Urothelium cell line (cell line): Measurements from ENCODE around the gene ARHGAP26.
A peak's percentile ranks its signal among the peaks of the same experiment; 100 is the strongest.
"Not testable (repeated sequence)": the region's sequence is repeated elsewhere in the genome, so short reads cannot be mapped to it uniquely, and the experiment has no call there.

Experiments used
- DNase-seq: peaks from one replicate; pipeline ENCODE4 v3.0.0; 2011; ENCODE audit warnings: low spot score, mixed read lengths
- FAIRE-seq: peaks from 2 replicates; lab custom pipeline; 2011; peaks lifted over from hg19 to GRCh38; lab: Jason Lieb, UNC

The ARHGAP26 gene

DNA sequence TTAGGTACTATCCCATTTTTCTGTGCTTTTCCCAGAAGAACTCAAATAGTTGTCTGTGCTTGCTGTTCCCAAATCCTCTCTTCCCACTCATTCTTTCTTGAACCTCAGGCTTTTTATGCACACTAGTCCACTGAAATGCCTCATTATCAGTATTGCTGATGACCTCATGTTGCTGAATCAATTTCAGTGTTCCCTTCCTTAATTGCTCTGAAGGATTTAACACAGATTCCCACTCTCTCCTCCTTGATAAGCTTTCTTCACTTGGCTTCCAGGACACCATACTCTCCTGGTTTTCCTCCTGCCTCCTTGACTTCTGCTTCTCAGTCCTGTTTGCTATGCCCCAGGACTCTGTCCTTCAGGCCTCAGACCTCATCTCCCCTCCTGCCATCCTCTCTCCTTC, 298.5 kb downstream of the ARHGAP26 start:
- FAIRE-seq (no peak), DNase-seq (no peak)

DNA sequence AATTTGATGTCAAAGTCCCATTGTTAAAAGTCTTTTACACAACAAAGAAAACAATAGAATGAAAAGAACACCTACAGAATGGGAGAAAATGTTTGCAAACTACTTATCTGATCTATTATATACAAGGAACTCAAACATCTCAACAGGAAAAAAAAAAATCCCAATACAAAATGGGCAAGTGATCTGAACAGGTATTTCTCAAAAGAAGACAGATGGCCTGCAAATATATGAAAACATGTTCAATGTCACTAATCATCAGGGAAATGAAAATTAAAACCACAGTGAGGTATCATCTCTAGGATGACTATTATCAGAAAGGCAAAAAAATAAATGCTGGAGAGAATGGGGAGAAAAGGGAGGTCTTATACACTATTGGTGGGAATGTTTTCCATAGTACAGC, 301.8 kb downstream of the ARHGAP26 start:
- FAIRE-seq (no peak), DNase-seq (no peak)

DNA sequence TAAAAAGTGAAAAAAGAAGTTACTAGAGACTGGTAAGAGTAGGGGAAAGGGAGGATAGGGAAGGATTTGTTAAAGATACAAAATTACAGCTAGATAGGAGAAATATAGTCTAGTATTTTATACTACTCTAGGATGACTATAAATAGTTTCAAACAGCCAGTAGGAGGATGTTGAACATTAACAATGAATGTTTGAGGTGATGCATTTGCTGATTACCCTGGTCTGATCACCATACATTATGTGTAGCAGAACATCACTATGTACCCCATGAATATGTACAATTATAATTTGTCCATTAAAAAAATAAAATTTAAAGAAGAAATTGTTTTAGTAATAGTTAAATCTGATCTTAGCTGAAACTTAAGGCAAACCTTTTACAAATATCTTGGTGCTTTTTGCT, 302.6 kb downstream of the ARHGAP26 start:
- no peak for DNase-seq
- FAIRE-seq, result no peak

DNA sequence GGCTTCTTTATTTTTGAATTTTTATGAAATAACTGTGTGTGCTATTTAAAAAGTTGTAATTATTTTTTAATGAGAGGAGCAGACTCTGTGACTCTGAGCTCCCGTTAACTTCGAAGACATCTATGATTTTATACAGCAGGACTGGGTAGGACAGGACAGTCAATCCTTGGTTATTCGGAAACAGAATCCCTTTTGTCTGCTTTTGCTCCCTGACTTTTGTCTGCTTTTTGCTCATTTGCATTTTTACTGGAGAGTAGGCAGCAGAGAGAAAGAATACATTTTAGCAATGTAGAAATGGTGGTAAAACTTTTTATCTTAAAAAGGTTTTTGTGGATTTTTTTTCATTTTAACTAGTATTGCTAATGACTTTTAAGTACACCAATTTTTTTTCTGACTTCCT, 303.6 kb downstream of the ARHGAP26 start:
- no peak for FAIRE-seq
- DNase-seq, result no peak

DNA sequence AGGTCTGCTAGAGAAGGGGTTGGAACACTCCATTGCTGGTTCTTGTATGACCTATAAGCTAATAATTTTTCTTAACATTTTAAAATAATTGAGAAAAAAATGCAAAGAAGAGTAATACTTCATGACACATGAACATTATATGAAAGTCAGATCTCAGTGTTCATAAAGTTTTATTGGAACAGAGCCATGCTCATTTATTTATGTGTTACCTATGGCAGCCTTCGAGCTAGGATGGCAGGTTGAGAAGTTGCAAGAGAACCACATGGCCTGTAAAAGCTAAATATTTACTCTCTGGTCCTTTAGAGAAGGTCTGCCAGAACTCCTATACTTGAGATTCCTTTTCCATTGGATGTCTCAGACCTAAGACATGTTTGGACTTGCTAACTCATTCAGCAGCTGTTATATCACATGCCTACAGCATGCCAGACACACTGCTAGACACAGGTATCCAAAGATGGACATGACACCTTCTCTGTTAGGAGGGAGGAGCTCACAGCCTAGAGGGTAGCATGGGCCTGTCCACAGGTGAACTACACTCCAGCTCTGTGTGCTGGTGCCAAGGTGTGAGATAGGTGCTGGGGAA, 304.3 kb downstream of the ARHGAP26 start:
- no peak for FAIRE-seq
- no peak for DNase-seq

DNA sequence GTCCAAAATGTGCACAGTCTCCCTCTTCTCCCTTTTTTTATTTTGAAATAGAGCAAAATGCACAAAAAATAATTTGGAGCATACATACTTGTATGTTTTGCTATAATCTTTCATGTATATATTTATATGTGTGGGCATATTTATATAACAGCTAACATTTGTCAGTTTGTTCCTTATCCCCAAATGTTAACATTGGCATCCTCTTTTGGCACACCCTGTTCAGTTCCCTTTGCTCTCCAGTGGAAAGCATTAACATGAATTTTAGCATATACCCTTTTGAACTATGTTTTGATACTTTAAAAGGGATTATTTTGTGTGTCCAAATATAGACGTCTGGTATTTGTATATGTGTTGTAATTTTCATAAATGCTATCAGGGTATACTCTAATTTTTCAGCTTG, 306.2 kb downstream of the ARHGAP26 start:
- no peak for DNase-seq
- no peak for FAIRE-seq

DNA sequence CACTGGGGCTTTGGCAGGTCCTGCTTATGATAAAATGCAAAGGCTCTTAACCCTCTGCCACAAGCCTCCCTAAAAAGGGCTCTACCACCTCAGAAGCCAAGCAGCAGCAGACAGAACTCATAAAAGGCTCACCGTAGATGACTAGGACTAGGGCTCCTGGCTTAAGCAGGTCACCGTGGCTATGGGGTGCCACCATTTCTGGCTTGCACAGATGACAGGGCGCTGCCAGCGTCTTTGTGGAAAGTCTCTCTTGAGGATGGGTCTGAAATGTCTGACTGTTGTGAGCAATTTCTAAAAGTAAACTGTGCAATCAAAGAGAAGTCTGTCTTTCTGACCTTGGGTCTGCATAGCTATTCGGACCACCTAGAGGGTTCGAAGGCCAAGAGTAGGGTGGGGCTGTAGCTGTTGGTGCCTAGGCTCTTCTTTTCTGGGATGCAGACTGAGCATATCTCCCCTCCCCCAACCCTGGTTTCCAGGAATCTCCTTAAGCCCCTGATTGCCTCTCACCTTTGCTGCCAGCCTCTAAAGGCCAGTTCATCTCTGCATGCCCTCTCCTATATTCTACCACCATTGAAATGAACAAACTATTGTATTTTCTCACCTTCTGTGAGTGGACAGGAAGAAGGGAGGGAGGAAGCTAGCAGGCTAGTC, 307.4 kb downstream of the ARHGAP26 start:
- FAIRE-seq (no peak), DNase-seq (no peak)

DNA sequence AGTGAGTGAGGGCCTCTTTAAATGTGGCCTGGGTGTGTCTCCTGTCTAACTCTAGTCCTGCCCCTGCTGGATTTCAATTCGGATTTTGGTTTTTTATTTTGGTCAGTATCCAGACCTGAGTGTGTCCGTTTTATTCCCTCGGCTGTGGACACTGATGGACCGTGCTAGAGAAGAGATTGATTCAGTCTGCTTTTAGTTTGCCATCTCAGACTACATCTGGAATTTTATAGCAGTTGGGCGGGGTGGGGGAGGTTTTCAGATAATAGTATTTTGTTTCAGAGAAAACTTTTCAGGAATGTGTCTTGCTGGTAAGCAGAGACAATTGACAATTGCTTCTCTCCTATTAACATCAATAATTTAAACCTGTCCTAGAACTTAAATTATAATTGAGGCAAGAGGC, 308.1 kb downstream of the ARHGAP26 start:
- FAIRE-seq (no peak), DNase-seq (no peak)

DNA sequence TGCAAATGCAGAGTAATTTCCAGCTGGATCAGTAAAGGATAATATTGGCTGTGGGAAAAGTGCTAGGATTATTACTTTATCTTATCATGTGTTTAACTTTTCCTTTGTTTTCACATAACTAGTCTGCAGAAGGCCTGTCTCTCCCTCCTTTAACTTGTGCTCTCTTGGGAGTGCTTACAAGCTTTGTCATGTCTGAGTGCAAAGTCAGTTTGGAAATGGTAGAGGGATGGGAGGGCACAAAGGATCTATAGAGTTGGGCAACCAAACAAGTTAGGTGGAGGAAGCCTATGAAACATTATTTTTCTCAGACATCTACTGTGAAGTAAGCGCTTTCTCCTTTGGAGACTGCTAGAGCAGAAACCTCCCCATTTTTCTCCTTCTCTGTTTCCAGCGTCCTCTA, 308.8 kb downstream of the ARHGAP26 start:
- DNase-seq (no peak), FAIRE-seq (no peak)

DNA sequence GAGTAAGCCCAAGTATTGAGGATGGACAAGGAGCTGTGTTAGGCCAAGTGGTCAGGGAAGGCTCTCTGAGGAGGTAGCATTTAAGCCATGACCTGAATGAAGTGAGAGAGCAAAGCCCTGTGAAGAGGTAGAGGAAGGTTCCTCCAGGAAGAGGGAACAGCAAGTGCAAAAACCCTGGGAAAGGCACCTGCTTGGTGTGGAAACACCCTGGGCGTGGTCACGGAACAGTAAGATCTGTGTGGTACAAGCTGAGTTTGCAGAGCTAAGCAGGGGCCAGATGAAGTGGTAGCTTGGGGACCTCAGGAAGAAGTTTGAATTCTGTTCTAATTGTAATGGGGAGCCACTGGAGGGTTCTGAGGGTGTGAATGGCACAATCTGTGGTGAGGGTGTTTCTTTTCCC, 310.2 kb downstream of the ARHGAP26 start:
- FAIRE-seq (no peak), DNase-seq (no peak)

DNA sequence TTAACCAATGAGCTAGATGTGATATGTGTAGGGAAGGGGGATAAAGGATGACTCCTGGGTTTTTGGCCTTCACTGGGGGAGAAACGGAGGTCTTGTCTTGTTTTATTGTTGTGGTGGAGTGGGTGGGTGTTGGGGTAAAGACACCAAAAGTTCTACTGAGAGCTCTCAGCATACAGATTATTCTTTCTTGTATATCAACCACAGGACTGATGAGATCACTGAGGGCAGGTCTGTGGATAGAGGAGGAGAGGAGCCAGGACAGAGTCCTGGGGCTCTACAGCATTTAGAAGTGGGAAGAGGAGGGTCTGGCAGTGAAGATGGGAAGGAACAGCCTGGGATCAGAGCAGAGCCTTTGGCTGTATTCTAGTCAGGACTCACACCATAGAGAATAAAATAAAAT, 310.8 kb downstream of the ARHGAP26 start:
- no peak for FAIRE-seq
- no peak for DNase-seq

DNA sequence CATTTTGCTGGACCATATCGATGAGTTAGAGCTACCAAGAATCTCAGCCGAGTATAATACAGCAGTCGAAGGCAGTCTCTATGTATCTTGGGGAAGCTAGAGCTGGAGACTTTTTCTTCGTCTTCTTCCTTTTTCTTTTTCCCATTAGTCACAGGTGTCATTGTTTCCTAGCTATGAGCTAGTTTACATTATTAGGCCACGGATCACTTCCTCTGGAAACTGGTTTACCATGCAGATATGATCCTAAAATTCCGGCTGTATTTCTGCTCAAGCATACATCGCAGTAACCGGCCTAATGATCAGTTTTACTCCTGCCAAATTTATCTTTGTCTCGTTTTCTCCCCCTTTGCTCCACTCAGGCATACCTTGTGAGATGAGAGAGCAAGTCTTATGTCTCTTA, 312.8 kb downstream of the ARHGAP26 start:
- no peak for FAIRE-seq
- DNase-seq, result no peak

DNA sequence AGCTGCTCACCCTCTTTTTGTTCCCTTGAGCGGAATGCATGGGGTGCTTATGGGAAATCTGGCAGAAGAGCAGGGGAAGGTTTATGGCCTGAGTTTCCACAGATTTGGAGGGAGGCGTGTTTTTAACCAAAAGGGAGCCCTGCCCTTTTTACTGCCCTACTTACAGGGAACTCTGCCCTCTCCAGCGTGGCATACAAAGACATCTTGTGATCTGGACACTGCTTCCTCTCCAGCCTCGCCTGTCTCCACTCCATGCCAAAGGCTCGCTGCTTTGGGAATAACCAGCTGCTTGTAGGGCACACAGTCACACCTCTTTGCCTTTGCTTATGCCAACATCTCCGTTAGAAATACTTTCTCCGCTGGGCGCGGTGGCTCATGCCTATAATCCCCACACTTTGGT, 314.2 kb downstream of the ARHGAP26 start:
- FAIRE-seq (no peak), DNase-seq (no peak)

DNA sequence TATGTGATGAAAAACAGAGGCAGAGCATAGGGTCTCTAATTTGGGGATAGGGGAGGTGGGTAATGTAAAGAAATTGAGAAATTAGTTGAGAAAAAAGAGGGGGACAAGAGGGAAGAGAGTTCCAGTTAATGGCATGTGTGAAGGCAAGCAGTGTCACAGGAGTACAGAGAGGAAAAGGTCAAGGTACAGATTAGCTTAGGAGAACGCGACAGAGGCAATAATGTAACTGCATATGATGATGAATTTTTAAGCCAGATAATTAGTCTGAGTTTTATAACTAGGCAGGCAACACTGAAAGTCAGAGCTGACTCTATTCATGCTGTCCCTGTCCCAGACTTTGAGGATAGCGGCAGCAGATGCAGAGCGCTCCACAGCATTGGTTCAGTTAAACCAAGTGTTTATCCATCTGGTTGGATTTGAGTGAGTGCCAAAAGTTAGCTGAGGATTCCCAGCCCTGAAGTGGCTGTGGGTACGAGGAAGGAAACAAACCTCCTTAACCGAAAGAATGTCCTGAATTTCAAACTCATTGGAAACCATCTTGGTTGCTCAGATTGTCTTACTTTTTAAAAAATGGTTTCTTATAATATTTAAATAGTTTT, 315.2 kb downstream of the ARHGAP26 start:
- FAIRE-seq, result no peak
- no peak for DNase-seq

DNA sequence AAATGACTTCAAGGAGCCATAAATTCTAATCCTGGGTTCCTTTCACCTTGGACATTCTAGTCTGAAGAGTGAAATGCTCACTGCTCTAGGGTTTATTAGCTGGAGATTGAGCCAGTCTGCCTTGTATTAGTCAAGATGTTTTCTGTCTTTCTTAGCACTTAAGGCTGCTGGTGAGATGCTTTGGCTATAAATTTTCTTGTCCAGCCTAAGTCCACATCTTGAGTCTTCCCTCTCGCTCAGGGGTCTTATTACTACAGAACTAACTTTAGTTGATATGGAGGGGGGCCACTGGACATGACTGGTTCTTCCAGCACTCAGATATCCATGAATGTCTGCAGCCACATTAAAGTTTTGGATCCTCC, 316.4 kb downstream of the ARHGAP26 start:
- DNase-seq (no peak), FAIRE-seq (no peak)

DNA sequence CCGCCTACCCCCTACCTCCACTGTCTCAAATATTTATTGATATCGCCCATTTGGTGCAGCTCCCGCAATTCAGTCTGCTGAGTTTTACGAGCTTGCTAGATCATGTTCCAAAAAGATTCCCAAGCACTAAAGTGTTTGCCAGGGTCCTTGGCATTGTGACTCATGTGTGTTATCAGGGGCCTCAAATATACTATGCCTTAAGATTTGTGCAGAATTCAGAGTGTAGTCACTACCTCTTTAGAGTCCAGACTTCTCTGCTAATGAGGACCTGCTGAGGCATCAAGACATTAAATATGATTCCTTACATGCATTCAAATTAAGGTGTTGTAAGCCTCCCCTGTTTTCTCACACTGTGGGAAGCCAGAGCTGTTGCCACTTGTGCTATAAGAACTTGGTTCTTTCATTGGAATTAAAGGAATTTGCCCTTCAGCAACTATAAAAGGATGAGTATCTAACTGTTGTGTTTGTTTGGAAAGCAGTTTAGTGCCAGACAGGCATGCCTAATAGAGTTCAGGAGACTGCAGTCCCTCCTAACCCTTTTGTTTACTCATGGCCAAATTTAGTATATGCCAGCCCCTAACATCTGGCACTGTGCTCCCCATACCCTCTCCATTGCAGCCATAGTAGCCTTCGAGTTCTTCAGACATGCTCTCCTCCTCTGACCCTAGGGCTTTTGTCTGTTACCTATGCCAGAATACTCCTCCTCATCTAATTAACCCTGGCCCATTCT, 316.9 kb downstream of the ARHGAP26 start:
- no peak for FAIRE-seq
- peak; percentile 23 for DNase-seq

DNA sequence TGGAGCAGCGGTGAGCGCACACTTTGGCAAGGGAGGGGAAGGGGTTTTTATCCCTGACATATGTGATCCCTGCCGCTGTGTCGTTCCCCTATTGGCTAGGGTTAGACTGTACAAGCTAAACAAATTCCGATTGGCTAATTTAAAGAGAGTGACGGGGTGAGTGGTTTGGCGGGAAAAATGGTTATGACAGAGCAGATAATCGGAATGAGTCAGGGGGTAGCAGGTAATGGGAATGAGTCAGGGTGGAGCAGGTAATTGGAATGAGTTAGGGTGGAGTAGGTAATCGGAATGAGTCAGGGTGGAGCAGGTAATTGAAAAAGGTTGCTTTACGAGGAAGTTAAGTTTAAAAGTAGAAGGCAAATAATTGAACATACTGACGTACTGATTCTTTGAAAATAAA, 318.5 kb downstream of the ARHGAP26 start:
- not testable (repeated sequence) for FAIRE-seq, DNase-seq

DNA sequence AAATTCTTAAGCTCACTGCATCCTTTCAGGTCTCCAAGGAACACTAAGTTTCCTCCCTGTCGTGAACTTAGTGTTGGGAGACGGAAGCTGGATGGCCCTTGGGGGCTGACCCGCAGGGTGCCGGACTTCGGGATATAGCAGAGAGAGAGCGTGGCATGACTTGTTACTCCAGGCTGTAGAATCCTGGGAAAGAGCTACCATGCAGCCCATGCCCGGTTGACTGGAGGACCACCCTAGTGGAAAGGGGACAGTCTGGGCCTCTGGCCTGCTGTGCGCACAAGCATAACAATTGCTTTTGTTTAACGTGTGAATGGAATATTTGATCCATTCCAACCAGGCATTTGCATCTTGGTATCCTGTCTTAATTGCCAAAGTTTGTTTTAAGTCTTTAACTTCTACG, 319.9 kb downstream of the ARHGAP26 start:
- FAIRE-seq, DNase-seq: not testable (repeated sequence)

DNA sequence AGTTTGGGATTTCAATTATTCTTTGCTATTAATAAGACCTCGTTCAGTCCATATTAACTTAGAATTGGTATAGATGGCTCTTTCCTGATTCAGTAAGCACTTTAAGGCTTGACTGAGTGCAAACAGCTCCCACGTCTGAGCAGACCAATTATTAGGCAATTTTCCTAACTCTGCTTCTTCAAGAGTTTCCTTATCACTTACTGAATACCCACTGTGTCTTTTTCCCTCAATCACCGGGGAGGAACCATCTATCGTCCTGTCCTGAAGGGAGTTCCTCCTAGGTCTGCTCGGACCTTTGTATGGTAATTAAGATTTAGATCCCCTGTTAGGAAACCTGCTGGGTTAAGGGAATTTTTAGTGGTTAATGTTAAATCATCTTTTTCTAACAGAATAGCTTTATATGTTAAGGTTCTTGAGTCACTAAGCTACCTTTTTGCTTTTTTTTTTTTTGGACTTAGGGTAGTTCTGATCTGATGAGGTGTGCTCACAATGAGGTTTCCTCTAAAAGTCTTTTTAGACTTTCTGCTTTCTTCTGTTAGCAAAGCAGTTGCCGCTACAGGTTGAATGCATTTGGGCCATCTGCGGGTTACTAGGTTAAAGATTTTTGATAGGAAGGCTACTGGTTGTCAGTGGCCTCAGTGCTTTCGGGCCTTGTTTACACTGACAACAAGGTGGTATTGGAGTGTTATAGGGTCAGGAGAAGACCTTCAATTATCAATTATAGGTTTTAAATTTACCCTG, 322.7 kb downstream of the ARHGAP26 start:
- not testable (repeated sequence) for FAIRE-seq

DNA sequence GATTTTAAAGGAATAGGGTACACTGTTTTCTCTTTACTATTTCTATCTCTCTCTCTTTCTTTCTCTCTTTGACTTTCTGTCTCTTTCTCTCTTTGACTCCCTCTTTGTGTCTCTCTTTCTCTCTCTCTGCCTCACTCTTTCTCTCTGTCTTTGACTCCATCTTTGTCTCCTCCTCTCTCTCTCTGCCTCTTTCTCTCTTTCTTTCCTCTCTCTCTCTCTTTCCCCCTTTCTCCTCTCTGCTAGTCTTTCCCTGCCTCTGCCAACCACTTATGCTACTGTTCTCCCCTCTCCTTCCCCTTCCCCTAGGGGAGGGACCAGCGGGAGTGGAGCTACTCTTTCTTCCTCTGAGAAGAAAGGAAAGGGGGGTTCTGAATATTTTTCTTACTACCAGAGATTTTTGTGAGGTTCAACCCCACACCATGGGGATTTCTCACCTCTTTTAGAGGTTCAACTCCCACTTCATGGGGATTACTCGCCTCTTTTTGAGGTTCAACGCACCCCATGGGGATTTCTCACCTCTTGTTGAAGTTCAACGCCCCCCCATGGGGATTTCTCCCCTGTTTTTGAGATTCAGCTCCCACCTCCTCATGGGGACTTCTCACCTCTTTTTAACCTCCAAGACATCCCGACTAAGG, 323.4 kb downstream of the ARHGAP26 start:
- FAIRE-seq (no peak), DNase-seq (no peak)

More for the DNA sequence above, 322.7 kb downstream of the ARHGAP26 start:
- DNase-seq, result not testable (repeated sequence)

DNA sequence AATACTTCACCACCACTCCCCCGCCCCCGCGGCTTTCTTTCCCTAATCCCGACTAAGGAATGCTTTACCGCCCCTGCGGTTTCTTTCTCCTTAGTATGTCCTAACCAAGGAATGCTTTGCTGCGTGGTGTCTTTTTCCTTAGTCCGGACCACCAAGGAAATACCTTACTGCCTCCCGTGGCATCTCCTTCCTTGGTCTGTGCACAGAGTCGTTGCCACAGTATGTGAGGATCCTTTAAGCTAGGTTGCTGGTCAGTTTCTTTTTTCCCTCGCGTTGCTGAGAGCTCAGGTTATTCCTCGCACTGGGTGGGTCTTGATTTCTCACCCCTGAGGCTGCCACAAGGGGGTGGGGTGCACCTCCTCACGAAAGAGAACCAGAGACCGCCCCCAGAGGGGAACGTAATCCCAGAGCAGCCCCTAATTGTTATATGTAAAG, 323.9 kb downstream of the ARHGAP26 start:
- FAIRE-seq (no peak), DNase-seq (peak; percentile 37)
